ENCODE data around the gene NXPH4. TPM values are rescaled to one million over a fixed set of nuclear protein-coding genes. Genes with fewer than 3 reads are reported as not detected.

The NXPH4 gene
- total RNA-seq, 1 experiment from 2014 or later, result 4.8 TPM

GRCh38 chr12:57210461-57210860 is 6.1 kb upstream of the NXPH4 start:
- Histone ChIP-seq H3K4me1 (ENCODE audit: insufficient read depth, low read length, poor library complexity, severe bottlenecking) (peaks cover 15% of the 10 kb centered on the region), H3K27me3 (replicated peaks; ENCODE audit: insufficient read depth, low read depth, low read length, poor library complexity) (peaks cover 10% of the 10 kb centered on the region), H3K36me3 (ENCODE audit: insufficient read depth, low read length, poor library complexity, severe bottlenecking) (no peaks in the 10 kb centered on the region), H3K9me3 (ENCODE audit: low read depth, low read length, poor library complexity, severe bottlenecking) (no peaks in the 10 kb centered on the region), H3K27ac (ENCODE audit: low read depth, low read length, poor library complexity, severe bottlenecking) (no peak overlapping the region), H3K4me3 (ENCODE audit: low read depth, low read length, poor library complexity, severe bottlenecking) (no peak overlapping the region)
- intact Hi-C loops (cut with micrococcal nuclease; ENCODE audit: unreplicated experiment), result no loop called here
- TF ChIP-seq EZH2 (IDR thresholded peaks at IDR 0.05; ENCODE audit: borderline replicate concordance, low read depth, low read length, poor library complexity, severe bottlenecking) (no peak), CTCF (conservative IDR thresholded peaks at IDR 0.05; ENCODE audit: low read depth, low read length) (no peak)
- DNase-seq (ENCODE audit: low spot score), result no peak
- ChIA-PET CTCF (no interaction called here), POLR2A (ENCODE audit: low non-redundant PET) (no interaction called here)
- no TSS peak for BruUV-seq (replicated peaks)

- no TSS peak for BruUV-seq (replicated peaks)
- Histone ChIP-seq H3K36me3 (ENCODE audit: insufficient read depth, low read length, poor library complexity, severe bottlenecking) (no peaks in the 10 kb centered on the region), H3K4me1 (ENCODE audit: insufficient read depth, low read length, poor library complexity, severe bottlenecking) (peaks cover 21% of the 10 kb centered on the region), H3K9me3 (ENCODE audit: low read depth, low read length, poor library complexity, severe bottlenecking) (no peaks in the 10 kb centered on the region), H3K4me3 (ENCODE audit: low read depth, low read length, poor library complexity, severe bottlenecking) (no peak overlapping the region), H3K27ac (ENCODE audit: low read depth, low read length, poor library complexity, severe bottlenecking) (no peak overlapping the region), H3K27me3 (replicated peaks; ENCODE audit: insufficient read depth, low read depth, low read length, poor library complexity) (peaks cover 17% of the 10 kb centered on the region)
- no peak for TF ChIP-seq CTCF (conservative IDR thresholded peaks at IDR 0.05; ENCODE audit: low read depth, low read length)
- no peak for TF ChIP-seq EZH2 (IDR thresholded peaks at IDR 0.05; ENCODE audit: borderline replicate concordance, low read depth, low read length, poor library complexity, severe bottlenecking)
- DNase-seq (ENCODE audit: low spot score), result no peak
- ChIA-PET CTCF (no interaction called here), POLR2A (ENCODE audit: low non-redundant PET) (no interaction called here)
- intact Hi-C loops (cut with micrococcal nuclease; ENCODE audit: unreplicated experiment), result no loop called here
Observed at GRCh38 chr12:57210926-57211692, 5.5 kb upstream of the NXPH4 start.

- ChIA-PET CTCF (interaction anchor here (0.7 kb wide), 1 partner anchor 61 kb away, joined by 3 read pairs; no protein-coding TSS in a partner anchor), POLR2A (ENCODE audit: low non-redundant PET) (no interaction called here)
- no TSS peak for BruUV-seq (replicated peaks)
- no peak; the same call in 1 of the 2 replicates for TF ChIP-seq CTCF (conservative IDR thresholded peaks at IDR 0.05; ENCODE audit: low read depth, low read length)
- TF ChIP-seq EZH2 (IDR thresholded peaks at IDR 0.05; ENCODE audit: borderline replicate concordance, low read depth, low read length, poor library complexity, severe bottlenecking), result no peak
- Histone ChIP-seq H3K4me1 (ENCODE audit: insufficient read depth, low read length, poor library complexity, severe bottlenecking) (peaks cover 21% of the 10 kb centered on the region), H3K36me3 (ENCODE audit: insufficient read depth, low read length, poor library complexity, severe bottlenecking) (no peaks in the 10 kb centered on the region), H3K9me3 (ENCODE audit: low read depth, low read length, poor library complexity, severe bottlenecking) (no peaks in the 10 kb centered on the region), H3K4me3 (ENCODE audit: low read depth, low read length, poor library complexity, severe bottlenecking) (no peak overlapping the region), H3K27me3 (replicated peaks; ENCODE audit: insufficient read depth, low read depth, low read length, poor library complexity) (peaks cover 19% of the 10 kb centered on the region), H3K27ac (ENCODE audit: low read depth, low read length, poor library complexity, severe bottlenecking) (no peak overlapping the region)
- intact Hi-C loops (cut with micrococcal nuclease; ENCODE audit: unreplicated experiment), result no loop called here
- DNase-seq (ENCODE audit: low spot score), result no peak
Observed at GRCh38 chr12:57211791-57212700, 4.5 kb upstream of the NXPH4 start.

Data from A673 (cell line).